SH-SY5Y (cell line): Measurements from ENCODE around the gene PSTPIP1.

Experiments used
- GATA2 ChIP-seq: IDR thresholded peaks from 2 replicates; pipeline ENCODE4 v1.6.1; 2011; ENCODE audit warnings: mild to moderate bottlenecking, low read depth, low read length
- GATA3 ChIP-seq: IDR thresholded peaks from 2 replicates; pipeline ENCODE4 v1.6.1; 2011; ENCODE audit warnings: low read depth, mild to moderate bottlenecking, low read length, moderate library complexity

GRCh38 chr15:76954744-76955143 lies 40.2 kb upstream of the PSTPIP1 start:
- no peak for TF ChIP-seq GATA3
- no peak for TF ChIP-seq GATA2
